ENCODE results near the gene PMEL.
"Not testable (repeated sequence)": the region's sequence is repeated elsewhere in the genome, so short reads cannot be mapped to it uniquely, and the experiment has no call there.

The PMEL gene

GRCh38 chr12:55925371-55925770 lies 40.5 kb downstream of the PMEL start:
- TF ChIP-seq, protein P1, sequence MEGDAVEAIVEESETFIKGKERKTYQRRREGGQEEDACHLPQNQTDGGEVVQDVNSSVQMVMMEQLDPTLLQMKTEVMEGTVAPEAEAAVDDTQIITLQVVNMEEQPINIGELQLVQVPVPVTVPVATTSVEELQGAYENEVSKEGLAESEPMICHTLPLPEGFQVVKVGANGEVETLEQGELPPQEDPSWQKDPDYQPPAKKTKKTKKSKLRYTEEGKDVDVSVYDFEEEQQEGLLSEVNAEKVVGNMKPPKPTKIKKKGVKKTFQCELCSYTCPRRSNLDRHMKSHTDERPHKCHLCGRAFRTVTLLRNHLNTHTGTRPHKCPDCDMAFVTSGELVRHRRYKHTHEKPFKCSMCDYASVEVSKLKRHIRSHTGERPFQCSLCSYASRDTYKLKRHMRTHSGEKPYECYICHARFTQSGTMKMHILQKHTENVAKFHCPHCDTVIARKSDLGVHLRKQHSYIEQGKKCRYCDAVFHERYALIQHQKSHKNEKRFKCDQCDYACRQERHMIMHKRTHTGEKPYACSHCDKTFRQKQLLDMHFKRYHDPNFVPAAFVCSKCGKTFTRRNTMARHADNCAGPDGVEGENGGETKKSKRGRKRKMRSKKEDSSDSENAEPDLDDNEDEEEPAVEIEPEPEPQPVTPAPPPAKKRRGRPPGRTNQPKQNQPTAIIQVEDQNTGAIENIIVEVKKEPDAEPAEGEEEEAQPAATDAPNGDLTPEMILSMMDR (IDR thresholded peaks at IDR 0.05; ENCODE audit: low read depth, low read length): no peak
- no peak overlapping the region for H3K4me3 ChIP-seq (ENCODE audit: low read depth, low read length)

GRCh38 chr12:55923648-55924047 lies 42.2 kb downstream of the PMEL start:
- not testable (repeated sequence) for H3K4me3 ChIP-seq (ENCODE audit: low read depth, low read length)

DNA sequence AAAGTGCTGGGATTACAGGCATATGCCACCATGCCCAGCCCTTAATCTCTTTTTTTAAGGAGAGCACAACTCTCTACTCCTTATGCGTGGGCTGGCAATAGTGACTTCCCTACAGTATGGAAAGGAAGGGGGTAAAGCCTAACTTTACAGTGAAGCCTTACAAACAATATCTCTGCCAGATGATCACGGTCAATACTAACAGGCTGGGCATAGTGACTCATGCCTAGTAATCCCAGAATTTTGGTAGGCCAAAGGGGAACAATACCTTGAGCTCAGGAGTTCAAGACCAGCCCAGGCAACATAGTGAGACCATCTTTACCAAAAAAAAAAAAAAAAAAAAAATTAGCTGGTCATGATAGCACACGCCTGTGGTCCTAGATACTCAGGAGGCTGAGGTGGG lies 43.7 kb downstream of the PMEL start:
- TF ChIP-seq, protein P1 (IDR thresholded peaks at IDR 0.05; ENCODE audit: low read depth, low read length): no peak
- H3K4me3 ChIP-seq (ENCODE audit: low read depth, low read length): no peak overlapping the region

GRCh38 chr12:55919032-55919431 lies 46.8 kb downstream of the PMEL start:
- H3K4me3 ChIP-seq (ENCODE audit: low read depth, low read length): not testable (repeated sequence)

DNA sequence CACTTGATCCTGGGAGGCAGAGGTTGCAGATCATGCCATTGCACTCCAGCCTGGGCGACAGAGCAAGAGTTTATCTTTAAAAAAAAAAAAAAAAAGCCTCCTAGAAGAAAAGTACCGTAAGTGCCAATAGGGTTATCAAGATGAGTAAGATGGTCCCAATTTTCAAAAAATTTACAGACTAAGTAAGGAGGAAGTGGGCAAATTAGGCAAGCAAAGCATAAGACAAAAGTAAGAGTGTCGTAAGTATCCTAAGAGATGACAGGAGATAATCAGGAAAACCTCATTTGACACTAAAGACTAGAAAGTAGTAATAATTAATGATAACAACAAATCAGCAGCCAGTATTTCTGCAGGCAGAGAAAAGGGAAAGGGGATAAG lies 50.4 kb downstream of the PMEL start:
- TF ChIP-seq, protein P1 (IDR thresholded peaks at IDR 0.05; ENCODE audit: low read depth, low read length): no peak
- no peak overlapping the region for H3K4me3 ChIP-seq (ENCODE audit: low read depth, low read length)

DNA sequence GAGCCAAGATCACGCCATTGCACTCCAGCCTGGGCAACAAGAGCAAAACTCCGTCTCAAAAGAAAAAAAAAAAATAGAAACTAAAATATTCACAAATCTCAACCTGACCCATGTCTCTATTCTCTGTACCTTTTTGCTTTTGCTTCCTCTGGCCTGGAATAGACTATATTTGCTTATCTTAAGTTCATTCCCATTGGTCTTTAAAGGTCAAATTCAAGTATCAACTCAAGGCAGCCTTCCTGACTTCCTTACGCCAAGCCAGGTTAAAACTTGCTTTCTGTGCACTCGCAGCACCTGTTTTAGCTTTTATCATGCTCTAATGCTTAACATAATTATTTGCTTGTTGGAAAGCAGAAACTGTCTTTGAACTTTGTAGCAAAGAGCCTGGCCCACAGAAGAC lies 52.9 kb downstream of the PMEL start:
- H3K4me3 ChIP-seq (ENCODE audit: low read depth, low read length): no peak overlapping the region
- TF ChIP-seq, protein P1 (IDR thresholded peaks at IDR 0.05; ENCODE audit: low read depth, low read length): no peak

DNA sequence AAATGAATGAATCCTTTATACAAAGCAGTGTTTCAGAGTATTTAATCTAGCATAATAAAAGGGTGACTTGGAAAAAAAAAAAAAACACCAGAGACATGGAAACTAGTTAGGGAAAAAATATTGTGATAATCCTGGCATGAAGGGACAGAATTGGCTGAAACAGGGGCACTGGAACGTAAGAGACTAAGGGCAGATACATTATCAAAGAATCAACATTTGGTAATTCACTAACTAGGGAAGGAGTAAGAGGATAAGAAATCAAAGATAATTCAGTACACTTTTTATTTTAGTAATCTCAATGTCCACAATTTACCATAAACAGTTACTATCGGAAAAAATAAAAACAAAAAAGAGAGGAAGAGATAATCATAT lies 56.3 kb downstream of the PMEL start:
- H3K4me3 ChIP-seq (ENCODE audit: low read depth, low read length): no peak overlapping the region
- TF ChIP-seq, protein P1 (IDR thresholded peaks at IDR 0.05; ENCODE audit: low read depth, low read length): no peak

- TF ChIP-seq, protein P1 (IDR thresholded peaks at IDR 0.05; ENCODE audit: low read depth, low read length): no peak
- no peak overlapping the region for H3K4me3 ChIP-seq (ENCODE audit: low read depth, low read length)
Measured at GRCh38 chr12:55908726-55909512, 56.9 kb downstream of the PMEL start.

Measured in WI38 (cell line).